LNCaP clone FGC (cell line): ENCODE results near the gene USP49.
"Not testable (repeated sequence)": the region's sequence is repeated elsewhere in the genome, so short reads cannot be mapped to it uniquely, and the experiment has no call there.

Experiments used
- DNase-seq: peaks from one replicate; pipeline ENCODE4 v3.0.0-alpha.2; 2011; ENCODE audit warnings: low read depth
- H3K4me3 ChIP-seq: 2 replicates; pipeline ENCODE4 v1.5.1; 2011; ENCODE audit warnings: mild to moderate bottlenecking, low read depth, low read length, control low read depth
- TF ChIP-seq, protein P1 (sequence below): IDR thresholded peaks from 2 replicates; pipeline ENCODE4 v1.5.1; 2012; ENCODE audit warnings: mild to moderate bottlenecking; ENCODE audit not compliant: control insufficient read depth, insufficient read depth; ENCODE audit errors: extremely low read depth

The USP49 gene

DNA sequence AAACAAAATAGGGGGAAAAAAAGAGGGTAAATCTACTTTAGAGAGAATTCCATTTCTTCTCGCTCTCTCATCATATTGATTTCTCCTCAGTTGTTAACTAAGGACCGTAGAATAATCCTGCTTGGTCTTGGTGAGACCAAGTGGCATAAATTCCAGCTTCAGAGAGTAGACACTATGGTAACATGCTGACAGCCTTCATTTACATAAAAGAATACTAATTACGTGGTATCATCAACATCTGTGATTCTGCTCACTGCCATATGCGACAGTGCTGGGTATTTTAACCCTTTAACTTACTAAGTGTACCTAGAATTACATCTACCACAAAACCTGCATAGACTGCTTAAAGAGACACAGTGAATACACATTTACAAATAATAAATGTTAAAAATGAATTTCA is 80.5 kb downstream of the USP49 start:
- TF ChIP-seq, protein P1, sequence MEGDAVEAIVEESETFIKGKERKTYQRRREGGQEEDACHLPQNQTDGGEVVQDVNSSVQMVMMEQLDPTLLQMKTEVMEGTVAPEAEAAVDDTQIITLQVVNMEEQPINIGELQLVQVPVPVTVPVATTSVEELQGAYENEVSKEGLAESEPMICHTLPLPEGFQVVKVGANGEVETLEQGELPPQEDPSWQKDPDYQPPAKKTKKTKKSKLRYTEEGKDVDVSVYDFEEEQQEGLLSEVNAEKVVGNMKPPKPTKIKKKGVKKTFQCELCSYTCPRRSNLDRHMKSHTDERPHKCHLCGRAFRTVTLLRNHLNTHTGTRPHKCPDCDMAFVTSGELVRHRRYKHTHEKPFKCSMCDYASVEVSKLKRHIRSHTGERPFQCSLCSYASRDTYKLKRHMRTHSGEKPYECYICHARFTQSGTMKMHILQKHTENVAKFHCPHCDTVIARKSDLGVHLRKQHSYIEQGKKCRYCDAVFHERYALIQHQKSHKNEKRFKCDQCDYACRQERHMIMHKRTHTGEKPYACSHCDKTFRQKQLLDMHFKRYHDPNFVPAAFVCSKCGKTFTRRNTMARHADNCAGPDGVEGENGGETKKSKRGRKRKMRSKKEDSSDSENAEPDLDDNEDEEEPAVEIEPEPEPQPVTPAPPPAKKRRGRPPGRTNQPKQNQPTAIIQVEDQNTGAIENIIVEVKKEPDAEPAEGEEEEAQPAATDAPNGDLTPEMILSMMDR, result no peak
- no peak overlapping the region for H3K4me3 ChIP-seq
- no peak for DNase-seq

DNA sequence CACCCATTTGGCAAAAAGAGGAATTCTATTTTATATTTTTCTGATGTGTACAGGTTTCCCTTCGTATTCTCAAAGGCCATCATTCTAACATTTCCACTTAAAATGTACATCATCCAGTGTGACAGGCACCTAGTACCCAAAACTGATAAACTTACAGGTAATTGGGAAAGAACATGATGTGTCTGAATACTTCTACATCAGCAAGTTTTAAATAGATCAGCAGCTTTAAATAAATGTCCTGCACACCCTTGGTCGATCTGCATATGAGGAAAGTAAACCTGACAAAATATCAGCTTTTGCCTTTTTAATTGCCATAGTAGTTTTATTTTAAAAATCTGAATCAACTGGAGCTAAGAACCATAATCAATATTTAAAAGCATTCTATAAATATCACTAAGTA is 81.2 kb downstream of the USP49 start:
- no peak for DNase-seq
- no peak overlapping the region for H3K4me3 ChIP-seq
- TF ChIP-seq, protein P1, result no peak

DNA sequence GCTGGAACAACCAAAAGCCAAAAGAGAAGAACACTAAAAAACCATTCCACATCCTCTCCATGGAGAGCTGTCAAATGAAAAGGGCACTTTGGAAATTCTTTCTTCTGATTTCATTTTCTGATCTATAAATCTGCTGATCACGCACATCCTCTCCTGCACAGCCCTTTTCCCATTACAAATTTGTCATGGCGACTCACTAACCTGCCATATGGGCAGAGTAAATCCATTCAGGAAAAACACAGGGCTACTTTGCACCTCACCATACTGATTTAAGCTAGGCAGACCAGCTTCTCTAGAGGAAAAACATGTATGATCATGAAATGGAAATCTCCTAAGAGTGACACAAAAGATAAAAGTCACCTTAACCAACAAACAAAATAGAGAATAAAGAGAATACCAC is 81.7 kb downstream of the USP49 start:
- no peak for DNase-seq
- TF ChIP-seq, protein P1, result no peak
- no peak overlapping the region for H3K4me3 ChIP-seq

DNA sequence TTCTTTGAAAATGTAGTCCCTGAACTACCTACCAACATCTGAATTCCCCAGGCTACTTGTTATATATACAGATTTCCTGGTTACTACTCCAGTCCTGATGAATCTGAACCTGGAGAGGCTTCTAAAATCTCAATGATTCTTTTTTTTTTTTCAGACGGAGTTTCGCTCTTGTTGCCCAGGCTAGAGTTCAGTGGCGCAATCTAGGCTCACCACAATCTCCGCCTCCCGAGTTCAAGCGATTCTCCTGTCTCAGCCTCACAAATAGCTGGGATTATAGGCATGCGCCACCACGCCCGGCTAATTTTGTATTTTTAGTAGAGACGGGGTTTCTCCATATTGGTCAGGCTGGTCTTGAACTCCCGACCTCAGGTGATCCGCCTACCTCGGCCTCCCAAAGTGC is 83.2 kb downstream of the USP49 start:
- DNase-seq, H3K4me3 ChIP-seq: not testable (repeated sequence)

DNA sequence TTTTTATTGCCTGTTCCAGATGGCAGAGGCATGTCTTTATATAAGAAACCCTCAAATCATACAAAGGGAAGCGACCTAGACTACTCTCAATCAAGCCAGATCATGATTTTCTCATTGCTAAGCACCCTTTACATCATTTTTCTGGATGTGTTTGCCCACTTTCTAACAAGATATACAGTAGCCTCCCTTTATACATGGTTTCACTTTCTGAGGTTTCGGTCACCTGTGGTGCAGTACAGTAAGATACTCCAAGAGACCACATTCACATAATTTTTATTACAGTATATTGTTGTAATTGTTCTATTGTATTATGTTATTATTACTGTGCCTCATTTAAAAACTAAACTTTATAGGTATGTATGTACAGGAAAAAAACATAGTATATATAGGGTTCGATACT is 84.1 kb downstream of the USP49 start:
- no peak overlapping the region for H3K4me3 ChIP-seq
- TF ChIP-seq, protein P1, result no peak
- DNase-seq, result no peak

DNA sequence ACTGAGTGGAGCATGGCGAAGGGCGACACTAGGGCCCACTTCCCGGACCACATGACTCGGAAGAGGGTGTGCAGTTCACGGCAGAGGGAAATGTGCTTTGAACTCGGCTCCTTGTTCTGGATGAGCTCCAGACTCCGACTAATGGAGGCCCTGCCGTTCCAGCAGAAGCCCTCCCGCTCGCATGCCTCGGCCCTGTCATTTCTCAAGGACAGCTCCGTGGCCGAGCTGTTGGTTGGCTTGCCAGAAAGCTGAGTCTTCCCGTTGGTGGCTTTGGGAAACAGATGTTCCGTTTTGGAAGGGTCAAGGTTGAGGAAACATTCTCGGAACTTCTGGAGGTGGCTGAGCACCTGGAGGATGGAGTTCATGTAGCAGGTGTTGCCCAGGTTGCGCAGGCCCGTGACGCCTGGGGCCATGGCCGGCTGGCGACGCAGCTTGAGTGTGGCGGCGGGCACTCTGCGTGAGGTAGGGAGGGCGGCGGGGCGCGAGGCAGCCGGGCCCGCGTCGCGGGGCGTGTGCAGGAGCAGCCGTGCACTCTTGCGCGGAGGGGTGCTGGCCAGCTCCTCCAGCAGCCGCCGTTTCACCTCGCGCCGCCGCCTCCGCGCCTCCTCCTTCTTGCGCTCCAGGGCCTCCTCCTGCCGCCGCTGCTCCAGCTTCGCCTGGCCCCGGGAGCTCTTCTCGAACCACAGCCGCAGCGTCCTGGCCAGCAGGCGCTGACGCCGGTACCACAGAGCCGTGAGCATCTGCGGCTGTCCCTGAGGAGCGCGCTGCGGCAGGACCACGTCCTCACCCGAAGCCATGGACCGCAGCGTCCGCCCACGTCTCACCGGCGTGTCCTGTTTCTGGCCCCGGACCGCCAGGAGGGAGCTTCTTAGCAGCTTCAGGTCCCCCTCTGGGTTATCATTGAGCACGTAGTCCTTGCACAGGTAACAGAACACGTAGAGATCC is 89.1 kb downstream of the USP49 start:
- TF ChIP-seq, protein P1, result no peak
- DNase-seq, result no peak

DNA sequence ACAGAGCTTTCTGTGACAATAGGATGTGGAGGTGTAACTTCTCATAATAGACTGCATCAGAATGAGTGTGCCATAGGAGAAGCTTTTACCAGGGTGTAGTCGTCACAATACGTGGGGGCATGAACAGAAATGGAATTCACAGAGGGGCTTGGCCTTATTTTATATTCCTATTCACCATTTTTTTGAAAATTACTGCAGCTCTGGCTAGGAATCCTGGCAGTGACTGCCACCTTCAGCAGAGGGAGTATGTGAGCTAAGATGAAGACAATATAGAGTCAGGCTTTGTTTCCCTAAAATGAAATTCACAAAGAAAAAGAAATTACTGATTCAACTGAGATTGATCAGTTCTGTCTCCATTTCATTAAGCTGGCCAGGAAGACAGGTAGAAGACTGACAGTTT is 93.8 kb downstream of the USP49 start:
- H3K4me3 ChIP-seq, result no peak overlapping the region
- no peak for DNase-seq
- TF ChIP-seq, protein P1, result peak; percentile 75

More for the DNA sequence above, 89.1 kb downstream of the USP49 start:
- no peak overlapping the region for H3K4me3 ChIP-seq
